ENCODE results near the gene EPN1. TPM values are rescaled to one million over a fixed set of nuclear protein-coding genes. Genes with fewer than 3 reads are reported as not detected.

EPN1 gene
- total RNA-seq, 3 donors from 2014 or later (not counting 1 experiment from before 2014, with no cell fraction given) = 47.6 to 56.4 (median 51.8) TPM

DNA sequence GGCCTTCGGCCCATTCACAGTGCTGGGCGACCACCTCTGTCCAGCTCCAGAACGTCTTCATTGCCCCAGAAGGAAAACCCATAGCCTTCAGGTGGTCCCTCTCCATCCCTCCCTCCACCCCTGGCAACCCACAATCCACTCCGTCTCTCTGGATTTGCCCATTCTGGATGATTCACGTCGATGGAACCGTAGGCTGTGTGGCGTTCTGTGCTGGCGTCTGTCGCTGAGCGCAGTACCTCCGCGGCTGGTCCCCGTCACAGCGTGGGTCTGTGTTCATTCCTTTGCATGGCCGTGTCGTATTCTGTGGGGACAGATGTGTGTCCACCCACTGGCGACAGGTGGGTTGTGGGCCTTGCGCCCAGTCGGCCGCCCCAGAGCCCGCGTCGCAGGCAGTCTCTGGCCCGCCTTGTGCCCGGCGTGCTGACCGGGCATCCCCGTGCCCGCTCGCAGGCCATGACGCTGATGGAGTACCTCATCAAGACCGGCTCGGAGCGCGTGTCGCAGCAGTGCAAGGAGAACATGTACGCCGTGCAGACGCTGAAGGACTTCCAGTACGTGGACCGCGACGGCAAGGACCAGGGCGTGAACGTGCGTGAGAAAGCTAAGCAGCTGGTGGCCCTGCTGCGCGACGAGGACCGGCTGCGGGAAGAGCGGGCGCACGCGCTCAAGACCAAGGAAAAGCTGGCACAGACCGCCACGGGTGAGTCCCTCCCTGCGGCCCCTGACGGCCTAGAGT, 10.1 kb downstream of the EPN1 start:
- no peak overlapping the region for H3K27ac ChIP-seq (ENCODE audit: low read length)
- H3K27me3 ChIP-seq (ENCODE audit: control insufficient read depth, insufficient read depth, low read length) = no peaks in the 10 kb centered on the region
- intact Hi-C loops (cut with micrococcal nuclease) = no loop called here
- 97% methylated on average over 60 of the region's 60 CpGs for WGBS (ENCODE audit: insufficient coverage)
- H3K9me3 Mint-ChIP-seq = no peaks in the 10 kb centered on the region
- DNase-seq (no peak), ATAC-seq (no peak)
- H3K4me3 Mint-ChIP-seq = no peak overlapping the region
- no peaks in the 10 kb centered on the region for H3K36me3 Mint-ChIP-seq
- TF ChIP-seq, protein P1, sequence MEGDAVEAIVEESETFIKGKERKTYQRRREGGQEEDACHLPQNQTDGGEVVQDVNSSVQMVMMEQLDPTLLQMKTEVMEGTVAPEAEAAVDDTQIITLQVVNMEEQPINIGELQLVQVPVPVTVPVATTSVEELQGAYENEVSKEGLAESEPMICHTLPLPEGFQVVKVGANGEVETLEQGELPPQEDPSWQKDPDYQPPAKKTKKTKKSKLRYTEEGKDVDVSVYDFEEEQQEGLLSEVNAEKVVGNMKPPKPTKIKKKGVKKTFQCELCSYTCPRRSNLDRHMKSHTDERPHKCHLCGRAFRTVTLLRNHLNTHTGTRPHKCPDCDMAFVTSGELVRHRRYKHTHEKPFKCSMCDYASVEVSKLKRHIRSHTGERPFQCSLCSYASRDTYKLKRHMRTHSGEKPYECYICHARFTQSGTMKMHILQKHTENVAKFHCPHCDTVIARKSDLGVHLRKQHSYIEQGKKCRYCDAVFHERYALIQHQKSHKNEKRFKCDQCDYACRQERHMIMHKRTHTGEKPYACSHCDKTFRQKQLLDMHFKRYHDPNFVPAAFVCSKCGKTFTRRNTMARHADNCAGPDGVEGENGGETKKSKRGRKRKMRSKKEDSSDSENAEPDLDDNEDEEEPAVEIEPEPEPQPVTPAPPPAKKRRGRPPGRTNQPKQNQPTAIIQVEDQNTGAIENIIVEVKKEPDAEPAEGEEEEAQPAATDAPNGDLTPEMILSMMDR (IDR thresholded peaks at IDR 0.05) = no peak
- H3K36me3 ChIP-seq (ENCODE audit: control insufficient read depth, insufficient read depth, low read length) = peaks cover 51% of the 10 kb centered on the region
- H3K9me3 ChIP-seq (ENCODE audit: control insufficient read depth, insufficient read depth, low read length) = no peaks in the 10 kb centered on the region
- H3K4me1 Mint-ChIP-seq = peaks cover 5 to 17% of the 10 kb centered on the region in 2 donors
- H3K27me3 Mint-ChIP-seq (ENCODE audit: low read depth in 2 of 2) = no peaks in the 10 kb centered on the region
- no peak overlapping the region for H3K4me3 ChIP-seq (ENCODE audit: low read length)
- peaks cover 12% of the 10 kb centered on the region for H3K4me1 ChIP-seq (ENCODE audit: control insufficient read depth, insufficient read depth, low read length)
- no peak overlapping the region for H3K27ac Mint-ChIP-seq

DNA sequence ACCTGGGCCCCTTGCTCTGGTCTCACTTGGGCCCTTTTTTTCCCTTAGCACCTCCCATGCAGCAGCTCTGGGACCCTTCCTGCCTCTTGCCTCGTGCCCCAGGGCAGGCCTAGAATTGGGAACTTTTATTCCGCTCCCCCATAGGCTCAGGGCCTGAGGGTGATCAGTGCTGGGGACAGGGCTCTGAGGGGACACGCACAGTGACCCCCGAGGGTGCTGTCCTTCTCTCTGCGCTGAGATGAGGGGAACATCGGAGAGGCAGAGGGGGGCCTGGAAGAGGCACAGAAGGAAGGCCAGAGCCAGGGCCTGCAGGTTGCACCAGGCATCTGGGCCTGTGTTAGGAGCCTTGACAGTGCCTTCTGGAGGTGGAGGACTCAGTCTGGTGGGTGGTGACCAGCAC, 10.8 kb downstream of the EPN1 start:
- H3K4me3 Mint-ChIP-seq = no peak overlapping the region

DNA sequence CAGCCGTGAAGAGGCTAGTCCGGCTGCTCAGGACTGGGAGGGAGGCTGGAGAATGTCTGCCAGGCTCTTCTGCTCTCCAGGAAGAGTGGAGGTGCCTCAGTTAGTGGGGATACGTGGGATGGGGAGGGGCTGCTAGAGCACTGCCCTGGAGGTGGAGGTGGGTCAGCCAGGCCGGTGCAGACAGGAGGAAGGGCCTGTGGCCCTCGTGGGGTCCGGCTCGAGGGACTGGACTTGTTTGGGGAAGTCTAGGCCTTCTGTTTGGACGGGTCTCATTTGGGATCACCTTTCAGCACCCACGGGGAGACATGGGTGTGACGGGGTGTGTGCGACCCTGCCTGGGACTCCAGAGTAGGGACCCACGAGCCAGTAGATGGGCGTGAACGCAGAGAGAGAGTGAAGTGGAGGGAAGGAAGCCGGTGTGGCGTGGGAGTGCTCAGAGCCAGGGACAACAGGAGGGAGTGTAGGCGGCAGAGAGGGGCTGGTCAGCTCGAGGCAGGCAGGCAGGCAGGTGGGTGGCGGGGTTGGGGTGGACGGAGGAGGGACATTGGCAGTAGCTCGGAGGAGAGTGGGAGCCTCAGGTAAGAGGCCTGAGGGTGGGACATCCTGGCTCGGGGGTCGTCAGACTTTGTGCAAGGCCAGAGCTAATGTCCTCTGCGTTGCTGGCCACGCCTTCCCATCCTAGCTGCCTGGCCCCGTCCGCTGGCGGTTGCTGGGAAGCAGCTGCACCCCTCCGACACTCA, 11.5 kb downstream of the EPN1 start:
- H3K27me3 Mint-ChIP-seq (ENCODE audit: low read depth in 2 of 2) = no peaks in the 10 kb centered on the region
- peaks cover 7% of the 10 kb centered on the region for H3K4me1 ChIP-seq (ENCODE audit: control insufficient read depth, insufficient read depth, low read length)
- peaks cover 55% of the 10 kb centered on the region for H3K36me3 ChIP-seq (ENCODE audit: control insufficient read depth, insufficient read depth, low read length)
- H3K27ac Mint-ChIP-seq = peak overlapping the region in 1 of 2 donors; percentile 57
- ATAC-seq = no peak
- WGBS (ENCODE audit: insufficient coverage) = 96% methylated on average over 29 of the region's 29 CpGs
- intact Hi-C loops (cut with micrococcal nuclease) = no loop called here
- H3K9me3 Mint-ChIP-seq = no peaks in the 10 kb centered on the region
- TF ChIP-seq, protein P1 (IDR thresholded peaks at IDR 0.05) = no peak
- no peak overlapping the region for H3K4me3 ChIP-seq (ENCODE audit: low read length)
- no peak overlapping the region for H3K4me3 Mint-ChIP-seq
- no peak for DNase-seq
- H3K4me1 Mint-ChIP-seq = peaks cover 5 to 17% of the 10 kb centered on the region in 2 donors
- no peaks in the 10 kb centered on the region for H3K27me3 ChIP-seq (ENCODE audit: control insufficient read depth, insufficient read depth, low read length)
- no peaks in the 10 kb centered on the region for H3K36me3 Mint-ChIP-seq
- H3K27ac ChIP-seq (ENCODE audit: low read length) = no peak overlapping the region
- H3K9me3 ChIP-seq (ENCODE audit: control insufficient read depth, insufficient read depth, low read length) = no peaks in the 10 kb centered on the region

More for the DNA sequence above, 10.8 kb downstream of the EPN1 start:
- Histone ChIP-seq H3K9me3 (ENCODE audit: control insufficient read depth, insufficient read depth, low read length) (no peaks in the 10 kb centered on the region), H3K36me3 (ENCODE audit: control insufficient read depth, insufficient read depth, low read length) (peaks cover 52% of the 10 kb centered on the region), H3K27ac (ENCODE audit: low read length) (no peak overlapping the region), H3K4me1 (ENCODE audit: control insufficient read depth, insufficient read depth, low read length) (peaks cover 7% of the 10 kb centered on the region), H3K27me3 (ENCODE audit: control insufficient read depth, insufficient read depth, low read length) (no peaks in the 10 kb centered on the region), H3K4me3 (ENCODE audit: low read length) (no peak overlapping the region)
- Mint-ChIP-seq H3K27me3 (ENCODE audit: low read depth in 2 of 2) (no peaks in the 10 kb centered on the region), H3K9me3 (no peaks in the 10 kb centered on the region), H3K27ac (peak overlapping the region in 1 of 2 donors; percentile 57), H3K4me1 (peaks cover 5 to 17% of the 10 kb centered on the region in 2 donors), H3K36me3 (no peaks in the 10 kb centered on the region)
- ATAC-seq = no peak
- TF ChIP-seq, protein P1 (IDR thresholded peaks at IDR 0.05) = no peak
- intact Hi-C loops (cut with micrococcal nuclease) = no loop called here
- no peak for DNase-seq
- WGBS (ENCODE audit: insufficient coverage) = 93% methylated on average over 6 of the region's 6 CpGs

Measured in natural killer cell (primary cell).